HepG2 (cell line): ENCODE data around the gene ZMYND10. TPM values are rescaled to one million over a fixed set of nuclear protein-coding genes. Genes with fewer than 3 reads are reported as not detected.
A peak's percentile ranks its signal among the peaks of the same experiment; 100 is the strongest.

Experiments
- ADNP ChIP-seq: sonication (generic); formaldehyde crosslinking; IDR thresholded peaks from 2 replicates; pipeline ENCODE4 v1.4.0; 2020; ENCODE audit warnings: missing genetic modification reagents
- ELF1 ChIP-seq: sonication (generic); formaldehyde crosslinking; IDR thresholded peaks from 2 replicates; pipeline ENCODE4 v1.4.0; 2020; ENCODE audit warnings: missing genetic modification reagents
- ELF3 ChIP-seq: IDR thresholded peaks from 2 replicates; pipeline ENCODE4 v1.6.1; 2016; ENCODE audit warnings: missing genetic modification reagents, missing compliant biosample characterization
- ETV5 ChIP-seq: IDR thresholded peaks from 2 replicates; pipeline ENCODE4 v1.6.1; 2018; ENCODE audit warnings: missing biosample characterization, missing genetic modification reagents, inconsistent platforms, borderline replicate concordance
- HNRNPLL ChIP-seq: fragments of 200-400 bp; formaldehyde crosslinking; IDR thresholded peaks from 2 replicates; pipeline ENCODE4 v1.6.1; 2017; ENCODE audit warnings: mild to moderate bottlenecking, low read depth, low read length; ENCODE audit not compliant: poor library complexity, severe bottlenecking
- KDM2A ChIP-seq: sonication (generic); formaldehyde crosslinking; IDR thresholded peaks from 2 replicates; pipeline ENCODE4 v1.4.0; 2020; ENCODE audit warnings: low read depth, missing genetic modification reagents, borderline replicate concordance
- KDM5A ChIP-seq: fragments of 200-600 bp; sonication (generic); IDR thresholded peaks from 2 replicates; pipeline ENCODE4 v1.7.0; 2018; ENCODE audit warnings: antibody characterized with exemption, mild to moderate bottlenecking, low read length, borderline replicate concordance
- KMT2B ChIP-seq: IDR thresholded peaks from 2 replicates; pipeline ENCODE4 v1.6.1; 2016; ENCODE audit warnings: missing genetic modification reagents, missing compliant biosample characterization
- MEIS1 ChIP-seq: sonication (generic); formaldehyde crosslinking; IDR thresholded peaks from 2 replicates; pipeline ENCODE4 v1.9.0; 2021; ENCODE audit warnings: mild to moderate bottlenecking, missing genetic modification reagents, moderate library complexity, borderline replicate concordance
- NONO ChIP-seq, 2 experiments: fragments of 450-650 bp in 1 of 2; sonication (generic) in 1 of 2; formaldehyde crosslinking in 1 of 2; IDR thresholded peaks in 1 of 2; conservative IDR thresholded peaks in 1 of 2; 2 replicates each; pipeline versions ENCODE4 v1.6.1 to v1.8.0; 2017 to 2022; ENCODE audit warnings: mild to moderate bottlenecking in 1 of 2, missing genetic modification reagents in 1 of 2, moderate library complexity in 1 of 2
- POLR2G ChIP-seq: fragments of 200-400 bp; formaldehyde crosslinking; IDR thresholded peaks from 2 replicates; pipeline ENCODE4 v1.6.1; 2018; ENCODE audit warnings: mild to moderate bottlenecking, low read depth, low read length, moderate library complexity
- RBFOX2 ChIP-seq: fragments of 200-400 bp; formaldehyde crosslinking; IDR thresholded peaks from 2 replicates; pipeline ENCODE4 v1.6.1; 2017; ENCODE audit warnings: low read depth, mild to moderate bottlenecking, low read length
- ZNF333 ChIP-seq: sonication (generic); formaldehyde crosslinking; IDR thresholded peaks from 2 replicates; pipeline ENCODE4 v1.4.0; 2020; ENCODE audit warnings: mild to moderate bottlenecking, missing genetic modification reagents, borderline replicate concordance
- ZNF383 ChIP-seq: sonication (generic); formaldehyde crosslinking; IDR thresholded peaks from 2 replicates; pipeline ENCODE4 v1.4.0; 2020; ENCODE audit warnings: missing genetic modification reagents, mild to moderate bottlenecking, borderline replicate concordance
- ZNF746 ChIP-seq: sonication (generic); formaldehyde crosslinking; IDR thresholded peaks from 2 replicates; pipeline ENCODE4 v1.8.0; 2022; ENCODE audit warnings: mild to moderate bottlenecking, missing genetic modification reagents
- ZNF792 ChIP-seq: IDR thresholded peaks from 2 replicates; pipeline ENCODE4 v1.6.1; 2016
- polyA plus RNA-seq, 8 experiments: library from polyadenylated mRNA; depleted of rRNA in 3 of 8; stranded (reverse) in 7 of 8; unstranded in 1 of 8; fragments of >200 nt; fragmentation: Illumina TruSeq in 4 of 8; extraction: Trizol in 4 of 8; gene quantifications; 2 replicates each; pipeline versions ENCODE4 v1.2.1 to v1.2.3, GENCODE V29; 2011 to 2016; ENCODE audit warnings: low read depth in 4 of 8, missing spikeins in 1 of 8, mixed read lengths in 1 of 8; ENCODE audit not compliant: insufficient read depth in 1 of 8
- total RNA-seq, 5 experiments: library from RNA; depleted of rRNA; stranded (reverse); fragments of >200 nt; fragmentation: Illumina TruSeq; extraction: Trizol; gene quantifications; 2 replicates each; pipeline ENCODE4 v1.2.3, GENCODE V29; 2016; ENCODE audit warnings: low read depth in 1 of 5
- TF ChIP-seq, protein P1 (sequence below): sonication (generic); formaldehyde crosslinking; IDR thresholded peaks from 2 replicates; pipeline ENCODE4 v1.9.0; 2021; ENCODE audit warnings: missing genetic modification reagents, mild to moderate bottlenecking, borderline replicate concordance
- TF ChIP-seq, protein P2 (sequence below): sonication (generic); formaldehyde crosslinking; IDR thresholded peaks from 2 replicates; pipeline ENCODE4 v1.4.0; 2020; ENCODE audit warnings: missing genetic modification reagents
- TF ChIP-seq, protein P3 (sequence below): sonication (generic); formaldehyde crosslinking; IDR thresholded peaks from 2 replicates; pipeline ENCODE4 v1.4.0; 2020; ENCODE audit warnings: missing genetic modification reagents

Gene ZMYND10
- total and polyA plus RNA-seq, 2 of the 13 experiments (the other 11 are each of a cell fraction or from before 2014, with no cell fraction given), result 0.60 to 0.74 TPM

DNA sequence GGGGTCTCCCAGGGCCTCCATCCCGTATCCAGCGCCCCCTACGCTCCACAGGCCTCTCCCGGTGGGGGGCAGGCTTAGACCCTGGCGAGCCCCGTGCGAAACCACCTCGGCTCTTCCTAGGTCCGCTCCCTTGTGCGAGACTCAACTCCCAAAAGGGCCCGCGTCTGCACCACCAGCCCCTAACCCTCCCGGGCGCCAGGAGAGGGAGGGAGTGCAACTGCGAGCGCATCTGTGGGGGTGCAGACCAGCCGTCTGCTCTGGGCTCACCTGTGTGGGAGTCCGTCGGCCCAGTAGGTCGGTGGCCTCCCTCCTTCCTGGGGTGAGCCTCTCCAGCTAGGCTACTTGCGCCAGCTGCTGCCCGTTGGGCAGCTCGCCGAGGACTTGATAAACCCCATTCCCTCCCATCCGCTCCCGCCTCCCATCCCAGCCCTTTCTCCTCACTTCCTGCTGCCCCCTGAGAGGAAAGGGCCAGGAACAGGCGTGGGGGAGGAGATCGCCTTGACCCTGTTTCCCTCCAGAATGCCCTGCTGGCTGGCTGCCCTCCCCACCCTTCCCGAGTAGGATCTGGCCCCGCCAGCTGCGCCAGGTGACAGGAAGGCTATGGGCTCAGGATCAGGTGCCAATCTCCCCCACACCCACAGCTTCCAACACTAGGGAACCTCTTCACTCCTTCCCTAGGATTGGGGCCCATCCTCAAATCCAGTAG is 23.0 kb downstream of the ZMYND10 start, which contains the start of gene HYAL2 (continued):
- peak; percentile 16 for TF ChIP-seq POLR2G
- 0 out of 2 replicates have a peak, but pooled peaks have one; percentile 77 for TF ChIP-seq ZNF383 (CRISPR knock-in tag)
- TF ChIP-seq ZNF333, result 0 out of 2 replicates have a peak, but pooled peaks have one; percentile 14
- no peak; the same call in 1 of the 2 replicates for TF ChIP-seq ELF1 (CRISPR knock-in tag)
- TF ChIP-seq, protein P1, sequence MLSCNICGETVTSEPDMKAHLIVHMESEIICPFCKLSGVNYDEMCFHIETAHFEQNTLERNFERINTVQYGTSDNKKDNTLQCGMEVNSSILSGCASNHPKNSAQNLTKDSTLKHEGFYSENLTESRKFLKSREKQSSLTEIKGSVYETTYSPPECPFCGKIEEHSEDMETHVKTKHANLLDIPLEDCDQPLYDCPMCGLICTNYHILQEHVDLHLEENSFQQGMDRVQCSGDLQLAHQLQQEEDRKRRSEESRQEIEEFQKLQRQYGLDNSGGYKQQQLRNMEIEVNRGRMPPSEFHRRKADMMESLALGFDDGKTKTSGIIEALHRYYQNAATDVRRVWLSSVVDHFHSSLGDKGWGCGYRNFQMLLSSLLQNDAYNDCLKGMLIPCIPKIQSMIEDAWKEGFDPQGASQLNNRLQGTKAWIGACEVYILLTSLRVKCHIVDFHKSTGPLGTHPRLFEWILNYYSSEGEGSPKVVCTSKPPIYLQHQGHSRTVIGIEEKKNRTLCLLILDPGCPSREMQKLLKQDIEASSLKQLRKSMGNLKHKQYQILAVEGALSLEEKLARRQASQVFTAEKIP (CRISPR knock-in tag), result no peak
- no peak for TF ChIP-seq ZNF792 (CRISPR knock-in tag)
- TF ChIP-seq ETV5, result peak; percentile 48; the same call in 1 of the 2 replicates
- TF ChIP-seq KDM5A, result no peak
- TF ChIP-seq ADNP (CRISPR knock-in tag), result no peak
- TF ChIP-seq RBFOX2, result peak; percentile 86
- TF ChIP-seq MEIS1, result peak; percentile 46; the same call in 1 of the 2 replicates
- no peak for TF ChIP-seq KDM2A (CRISPR knock-in tag)
- TF ChIP-seq, protein P2, sequence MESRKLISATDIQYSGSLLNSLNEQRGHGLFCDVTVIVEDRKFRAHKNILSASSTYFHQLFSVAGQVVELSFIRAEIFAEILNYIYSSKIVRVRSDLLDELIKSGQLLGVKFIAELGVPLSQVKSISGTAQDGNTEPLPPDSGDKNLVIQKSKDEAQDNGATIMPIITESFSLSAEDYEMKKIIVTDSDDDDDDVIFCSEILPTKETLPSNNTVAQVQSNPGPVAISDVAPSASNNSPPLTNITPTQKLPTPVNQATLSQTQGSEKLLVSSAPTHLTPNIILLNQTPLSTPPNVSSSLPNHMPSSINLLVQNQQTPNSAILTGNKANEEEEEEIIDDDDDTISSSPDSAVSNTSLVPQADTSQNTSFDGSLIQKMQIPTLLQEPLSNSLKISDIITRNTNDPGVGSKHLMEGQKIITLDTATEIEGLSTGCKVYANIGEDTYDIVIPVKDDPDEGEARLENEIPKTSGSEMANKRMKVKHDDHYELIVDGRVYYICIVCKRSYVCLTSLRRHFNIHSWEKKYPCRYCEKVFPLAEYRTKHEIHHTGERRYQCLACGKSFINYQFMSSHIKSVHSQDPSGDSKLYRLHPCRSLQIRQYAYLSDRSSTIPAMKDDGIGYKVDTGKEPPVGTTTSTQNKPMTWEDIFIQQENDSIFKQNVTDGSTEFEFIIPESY, result peak; percentile 74; the same call in 1 of the 2 replicates
- TF ChIP-seq HNRNPLL, result peak; percentile 11
- peak; percentile 79 for TF ChIP-seq ZNF746
- no peak for TF ChIP-seq KMT2B (CRISPR knock-in tag)
- TF ChIP-seq, protein P3, sequence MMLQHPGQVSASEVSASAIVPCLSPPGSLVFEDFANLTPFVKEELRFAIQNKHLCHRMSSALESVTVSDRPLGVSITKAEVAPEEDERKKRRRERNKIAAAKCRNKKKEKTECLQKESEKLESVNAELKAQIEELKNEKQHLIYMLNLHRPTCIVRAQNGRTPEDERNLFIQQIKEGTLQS (CRISPR knock-in tag), result peak; percentile 19; the same call in 1 of the 2 replicates
- no peak for TF ChIP-seq NONO (IDR thresholded peaks at IDR 0.05)
- 0 out of 2 replicates have a peak, but pooled peaks have one; percentile 32 for TF ChIP-seq NONO (CRISPR knock-in tag; conservative IDR thresholded peaks at IDR 0.05)
- TF ChIP-seq ELF3 (CRISPR knock-in tag), result 0 out of 2 replicates have a peak, but pooled peaks have one; percentile 23
- TF ChIP-seq, all 625 proteins: peak for 45
